Type B pancreatic cell (in vitro differentiated cells): ENCODE results near the gene KRT26. TPM values are rescaled to one million over a fixed set of nuclear protein-coding genes. Genes with fewer than 3 reads are reported as not detected.
"Not testable (repeated sequence)": the region's sequence is repeated elsewhere in the genome, so short reads cannot be mapped to it uniquely, and the experiment has no call there.

Experiments
- DNase-seq: peaks from one replicate; pipeline ENCODE4 v3.0.0; 2021; ENCODE audit warnings: mixed read lengths; ENCODE audit not compliant: unreplicated experiment; ENCODE audit errors: extremely low spot score
- H3K27ac Mint-ChIP-seq: 2 replicates; pipeline ENCODE4 v1.8.0; 2021; ENCODE audit warnings: mild to moderate bottlenecking, mixed read lengths
- H3K27me3 Mint-ChIP-seq: 2 replicates; pipeline ENCODE4 v1.8.0; 2021; ENCODE audit warnings: mixed read lengths
- H3K36me3 Mint-ChIP-seq: 2 replicates; pipeline ENCODE4 v1.8.0; 2021; ENCODE audit warnings: mixed read lengths
- H3K4me1 Mint-ChIP-seq: one replicate; pipeline ENCODE4 v1.8.0; 2021; ENCODE audit warnings: mixed read lengths; ENCODE audit not compliant: unreplicated experiment
- H3K4me3 Mint-ChIP-seq: 2 replicates; pipeline ENCODE4 v1.8.0; 2021; ENCODE audit warnings: mild to moderate bottlenecking, mixed read lengths
- H3K9me3 Mint-ChIP-seq: 2 replicates; pipeline ENCODE4 v1.8.0; 2021; ENCODE audit warnings: mixed read lengths
- total RNA-seq: library from RNA; stranded (reverse); gene quantifications from 2 replicates; pipeline ENCODE4 v1.2.1, GENCODE V29; 2021; ENCODE audit warnings: low replicate concordance
- TF ChIP-seq, protein P1 (sequence below): fragments of 200-600 bp; sonication (generic); conservative IDR thresholded peaks from 2 replicates; pipeline ENCODE4 v1.5.0; 2021; ENCODE audit warnings: antibody characterized with exemption, mild to moderate bottlenecking

The KRT26 gene
- total RNA-seq, 1 donor from 2014 or later, result not detected

DNA sequence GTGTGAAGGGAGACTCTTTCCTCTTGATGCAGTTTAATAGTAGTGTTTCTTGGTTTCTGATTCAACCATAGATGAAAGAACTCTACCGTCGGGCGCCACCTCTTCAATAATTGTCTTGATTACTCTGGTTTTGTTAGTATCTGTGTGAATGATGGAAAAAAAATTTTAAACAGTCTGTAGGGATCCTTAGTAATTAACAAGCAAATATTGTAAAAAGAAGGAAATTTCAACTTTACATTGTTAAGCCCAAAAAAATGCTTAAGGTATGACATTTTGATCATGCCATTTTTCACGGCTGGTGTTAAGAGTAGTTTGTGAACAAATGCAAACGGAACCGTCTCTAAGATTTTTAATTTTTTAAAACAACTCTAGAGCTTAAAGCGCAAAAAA, 46.3 kb upstream of the KRT26 start:
- H3K27me3 Mint-ChIP-seq, result peaks cover 10% of the 10 kb centered on the region

DNA sequence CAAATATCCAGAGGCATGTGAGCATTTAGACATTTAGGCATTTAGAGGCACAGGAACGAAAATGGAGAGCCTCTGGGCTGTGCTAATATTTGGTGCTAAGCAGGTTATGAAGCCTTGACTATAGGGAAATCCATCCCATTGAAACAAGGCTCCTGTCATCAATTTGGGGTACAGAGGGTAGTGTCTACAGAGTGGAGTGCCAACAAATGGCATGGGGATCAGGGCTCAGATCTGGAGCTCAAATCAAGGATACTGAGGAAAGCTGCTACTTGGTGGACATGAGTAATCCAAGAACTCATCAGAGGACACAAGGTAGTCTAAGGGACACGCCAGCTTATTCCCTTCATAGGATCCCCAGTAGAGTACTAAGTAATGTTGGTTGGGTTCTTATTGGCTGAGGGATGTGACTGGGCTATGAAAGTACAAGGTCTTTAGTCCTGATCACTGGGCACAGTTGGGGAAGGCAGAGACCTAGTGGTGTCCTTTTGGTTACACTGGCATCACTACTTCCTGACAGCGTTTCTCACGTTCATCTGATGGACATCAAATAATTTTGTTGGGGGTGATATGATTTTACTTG, 45.2 kb upstream of the KRT26 start:
- Mint-ChIP-seq H3K9me3 (no peaks in the 10 kb centered on the region), H3K27me3 (peaks cover 19% of the 10 kb centered on the region), H3K4me1 (no peaks in the 10 kb centered on the region), H3K4me3 (peak overlapping the region; percentile 93), H3K27ac (no peak overlapping the region), H3K36me3 (peaks cover 35% of the 10 kb centered on the region)
- DNase-seq, result no peak
- TF ChIP-seq, protein P1, sequence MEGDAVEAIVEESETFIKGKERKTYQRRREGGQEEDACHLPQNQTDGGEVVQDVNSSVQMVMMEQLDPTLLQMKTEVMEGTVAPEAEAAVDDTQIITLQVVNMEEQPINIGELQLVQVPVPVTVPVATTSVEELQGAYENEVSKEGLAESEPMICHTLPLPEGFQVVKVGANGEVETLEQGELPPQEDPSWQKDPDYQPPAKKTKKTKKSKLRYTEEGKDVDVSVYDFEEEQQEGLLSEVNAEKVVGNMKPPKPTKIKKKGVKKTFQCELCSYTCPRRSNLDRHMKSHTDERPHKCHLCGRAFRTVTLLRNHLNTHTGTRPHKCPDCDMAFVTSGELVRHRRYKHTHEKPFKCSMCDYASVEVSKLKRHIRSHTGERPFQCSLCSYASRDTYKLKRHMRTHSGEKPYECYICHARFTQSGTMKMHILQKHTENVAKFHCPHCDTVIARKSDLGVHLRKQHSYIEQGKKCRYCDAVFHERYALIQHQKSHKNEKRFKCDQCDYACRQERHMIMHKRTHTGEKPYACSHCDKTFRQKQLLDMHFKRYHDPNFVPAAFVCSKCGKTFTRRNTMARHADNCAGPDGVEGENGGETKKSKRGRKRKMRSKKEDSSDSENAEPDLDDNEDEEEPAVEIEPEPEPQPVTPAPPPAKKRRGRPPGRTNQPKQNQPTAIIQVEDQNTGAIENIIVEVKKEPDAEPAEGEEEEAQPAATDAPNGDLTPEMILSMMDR, result no peak

More for the DNA sequence above, 46.3 kb upstream of the KRT26 start:
- TF ChIP-seq, protein P1, result no peak
- no peaks in the 10 kb centered on the region for H3K4me1 Mint-ChIP-seq
- H3K36me3 Mint-ChIP-seq, result peaks cover 39% of the 10 kb centered on the region
- peak overlapping the region; percentile 92 for H3K27ac Mint-ChIP-seq
- no peak for DNase-seq
- H3K4me3 Mint-ChIP-seq, result peak overlapping the region; percentile 93
- H3K9me3 Mint-ChIP-seq, result no peaks in the 10 kb centered on the region

DNA sequence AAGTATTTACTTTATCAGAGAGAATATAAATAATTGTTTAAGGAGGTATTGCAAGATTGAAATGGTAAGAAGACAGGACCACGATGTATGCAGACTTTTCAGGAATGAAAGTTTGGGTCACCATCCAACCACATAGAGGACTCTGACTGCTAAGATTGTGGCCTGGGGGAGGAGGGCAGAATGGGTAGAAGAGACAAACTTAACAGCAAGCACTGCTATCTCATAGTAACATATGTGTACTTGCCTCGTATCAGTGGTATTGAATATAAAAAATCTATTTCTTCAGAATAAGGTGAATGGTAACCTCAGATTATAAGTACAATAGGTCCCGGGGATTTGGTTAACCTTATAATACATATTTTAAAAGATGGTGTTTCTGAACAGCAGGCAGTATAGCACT, 44.6 kb upstream of the KRT26 start:
- TF ChIP-seq, protein P1, result no peak
- peak overlapping the region; percentile 93 for H3K4me3 Mint-ChIP-seq
- no peak overlapping the region for H3K27ac Mint-ChIP-seq
- no peaks in the 10 kb centered on the region for H3K9me3 Mint-ChIP-seq
- H3K27me3 Mint-ChIP-seq, result peaks cover 24% of the 10 kb centered on the region
- H3K4me1 Mint-ChIP-seq, result no peaks in the 10 kb centered on the region
- DNase-seq, result no peak
- peaks cover 35% of the 10 kb centered on the region for H3K36me3 Mint-ChIP-seq

DNA sequence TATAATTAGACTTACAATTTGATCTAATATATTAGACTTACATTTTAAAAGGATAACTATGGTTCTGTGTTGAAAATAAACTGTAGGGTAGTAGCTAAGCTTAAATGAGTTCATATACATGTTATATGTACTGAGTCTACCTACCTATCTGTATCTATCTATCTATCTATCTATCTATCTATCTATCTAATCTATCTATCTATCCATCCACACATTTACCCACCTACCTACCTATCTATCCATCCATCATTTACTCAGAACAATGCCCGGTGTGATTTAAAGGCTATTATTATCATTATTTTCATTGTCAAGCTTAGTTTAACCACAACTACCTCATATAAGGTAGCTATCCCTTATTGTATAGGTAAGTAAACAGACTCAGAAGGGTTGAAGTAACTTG, 43.4 kb upstream of the KRT26 start:
- DNase-seq, result no peak
- Mint-ChIP-seq H3K9me3 (no peaks in the 10 kb centered on the region), H3K4me3 (no peak overlapping the region), H3K27me3 (peaks cover 33% of the 10 kb centered on the region), H3K36me3 (peaks cover 33% of the 10 kb centered on the region), H3K27ac (no peak overlapping the region), H3K4me1 (no peaks in the 10 kb centered on the region)
- TF ChIP-seq, protein P1, result no peak

DNA sequence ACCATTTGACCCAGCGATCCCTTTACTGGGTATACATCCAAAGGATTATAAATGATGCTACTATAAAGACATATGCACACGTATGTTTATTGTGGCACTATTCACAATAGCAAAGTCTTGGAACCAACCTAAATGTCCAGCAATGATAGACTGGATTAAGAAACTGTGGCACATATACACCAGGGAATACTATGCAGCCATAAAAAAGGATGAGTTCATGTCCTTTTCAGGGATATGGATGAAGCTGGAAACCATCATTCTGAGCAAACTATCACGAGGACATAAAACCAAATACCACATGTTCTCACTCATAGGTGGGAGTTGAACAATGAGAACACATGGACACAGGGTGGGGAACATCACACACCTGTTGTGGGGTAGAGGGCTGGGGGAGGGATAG, 42.7 kb upstream of the KRT26 start:
- H3K4me1 Mint-ChIP-seq, H3K27ac Mint-ChIP-seq, DNase-seq, H3K9me3 Mint-ChIP-seq: not testable (repeated sequence)
- Mint-ChIP-seq H3K27me3 (peaks cover 40% of the 10 kb centered on the region), H3K36me3 (peaks cover 26% of the 10 kb centered on the region), H3K4me3 (peak overlapping the region; percentile 19)

DNA sequence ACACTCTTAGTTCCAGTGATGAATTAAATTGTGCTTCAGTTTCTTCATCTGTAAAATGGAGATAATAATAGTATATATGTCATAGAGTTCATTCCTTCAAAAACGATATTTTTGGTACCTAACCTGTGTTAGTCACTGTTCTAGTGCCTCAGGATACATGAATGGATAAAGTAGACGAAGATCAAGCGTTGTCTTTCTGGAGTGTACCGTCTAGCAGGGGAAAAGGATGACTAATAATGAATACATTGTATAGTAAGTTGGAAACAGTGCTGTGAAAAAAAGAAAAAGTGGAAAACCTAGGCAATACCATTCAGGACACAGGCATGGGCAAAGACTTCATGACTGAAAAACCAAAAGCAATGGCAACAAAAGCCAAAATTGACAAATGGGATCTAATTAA, 41.8 kb upstream of the KRT26 start:
- H3K27me3 Mint-ChIP-seq, result peaks cover 44% of the 10 kb centered on the region

More for the DNA sequence above, 41.8 kb upstream of the KRT26 start:
- no peak for DNase-seq
- H3K27ac Mint-ChIP-seq, result no peak overlapping the region
- TF ChIP-seq, protein P1, result no peak
- H3K36me3 Mint-ChIP-seq, result peaks cover 26% of the 10 kb centered on the region
- no peaks in the 10 kb centered on the region for H3K4me1 Mint-ChIP-seq
- H3K9me3 Mint-ChIP-seq, result no peaks in the 10 kb centered on the region
- no peak overlapping the region for H3K4me3 Mint-ChIP-seq
